Stimulated activated CD4-positive, alpha-beta T cell treated with anti-CD3 and anti-CD28 coated beads, TNF-alpha, amount 100 ng/mL, for 1 hour (primary cell): Measurements from ENCODE around the gene TENM3.

Experiments
- DNase-seq, 3 donors: peaks; one replicate each; pipeline ENCODE4 v3.0.0-alpha.2; 2020; ENCODE audit warnings: low read depth in 3 of 3, low spot score in 1 of 3

TENM3 gene

DNA sequence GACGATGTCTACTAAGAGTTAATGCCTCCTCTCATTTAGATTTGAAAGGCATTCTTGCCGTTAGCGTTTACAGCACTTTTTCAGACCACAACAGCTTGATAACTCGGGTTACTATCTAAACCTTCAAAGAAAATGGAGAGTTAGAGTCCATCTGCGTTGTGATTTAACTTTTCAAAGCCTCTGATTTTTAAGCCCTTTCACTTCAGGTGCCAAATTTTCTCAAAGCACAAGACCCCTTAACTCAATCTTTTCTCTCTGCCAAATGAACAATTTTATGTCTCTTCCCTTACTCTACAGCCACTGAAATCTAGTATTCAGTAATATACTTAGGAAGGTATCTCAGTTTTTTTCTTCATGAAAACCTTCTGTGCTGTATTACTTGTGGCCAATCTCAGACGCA is 310.5 kb downstream of the TENM3 start:
- DNase-seq, result no peak

GRCh38 chr4:182554736-182555135 is 311.5 kb downstream of the TENM3 start:
- DNase-seq, result no peak

- DNase-seq, result no peak
These were observed 312.8 kb downstream of the TENM3 start for GRCh38 chr4:182555997-182556418.

- no peak for DNase-seq
These were observed 313.4 kb downstream of the TENM3 start for GRCh38 chr4:182556580-182556979.

GRCh38 chr4:182560358-182560757 is 317.2 kb downstream of the TENM3 start:
- no peak for DNase-seq

DNA sequence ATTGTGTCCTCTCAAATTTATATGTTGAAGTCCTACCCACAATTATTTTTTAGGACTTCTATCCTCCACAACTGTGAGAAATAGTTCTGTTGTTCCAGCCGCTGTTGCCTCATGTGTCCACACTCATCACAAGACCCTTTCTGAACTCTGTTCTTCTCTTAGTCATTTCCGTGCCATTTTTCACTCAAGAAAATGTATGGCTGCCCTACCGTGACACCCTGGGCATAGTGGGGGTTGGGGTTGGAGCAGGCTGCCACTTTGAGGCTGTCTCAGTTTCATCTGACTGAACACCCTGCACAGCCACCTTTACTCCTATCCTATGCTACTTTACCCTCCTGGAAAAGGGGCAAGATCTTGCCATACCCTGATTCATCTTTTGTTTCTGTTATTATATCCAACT is 319.1 kb downstream of the TENM3 start:
- DNase-seq, result no peak

DNA sequence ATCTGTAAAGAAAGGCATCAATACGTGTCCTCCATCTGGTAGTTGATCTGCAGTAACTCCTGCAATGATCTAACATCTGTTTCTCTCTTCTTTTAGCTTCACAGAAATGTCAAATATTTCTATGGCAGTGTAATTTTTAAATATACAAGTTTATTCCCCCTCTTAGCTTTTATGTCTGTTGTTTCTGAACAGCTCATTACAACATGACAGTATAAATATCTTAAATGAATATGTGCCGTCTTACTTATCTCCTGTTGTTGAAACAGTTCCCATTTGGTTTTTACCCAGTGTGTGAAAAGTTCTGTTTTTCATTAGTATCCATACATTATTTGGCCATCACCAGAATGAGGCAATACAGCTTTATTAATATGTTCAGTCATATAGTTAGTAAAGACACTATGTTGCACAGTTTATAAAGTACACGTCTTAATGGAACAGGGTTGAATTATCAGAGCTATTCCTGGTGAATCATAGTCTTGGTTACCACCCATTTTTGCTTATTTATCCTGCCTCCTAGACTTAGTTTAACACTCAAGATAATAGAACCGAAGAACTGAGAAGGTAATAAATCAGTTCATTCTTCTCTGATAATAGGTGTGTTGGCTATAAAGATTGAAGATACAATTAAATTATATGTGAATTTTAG is 321.6 kb downstream of the TENM3 start:
- DNase-seq, result no peak

DNA sequence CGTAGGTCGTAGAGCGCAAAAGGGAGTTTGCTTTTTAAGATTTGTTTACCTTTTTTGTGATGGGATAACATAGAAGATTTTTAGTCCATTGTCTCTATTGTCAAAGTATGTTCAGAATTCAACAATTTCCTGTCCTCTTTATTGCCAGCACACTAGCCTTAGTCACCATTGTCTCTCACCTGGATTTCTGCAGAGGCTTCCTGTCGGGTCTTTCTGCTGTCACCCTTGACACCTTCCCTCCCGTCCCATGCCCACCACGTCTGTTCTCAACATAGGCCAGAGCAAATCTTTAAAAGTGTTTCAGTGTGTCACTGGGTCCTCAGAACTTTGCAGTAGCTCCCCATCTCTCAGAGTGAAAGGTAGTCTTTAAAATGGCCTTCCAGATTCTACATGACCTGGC is 323.9 kb downstream of the TENM3 start:
- no peak for DNase-seq

GRCh38 chr4:182569561-182569960 is 326.4 kb downstream of the TENM3 start:
- no peak for DNase-seq

GRCh38 chr4:182574706-182575105 is 331.5 kb downstream of the TENM3 start:
- DNase-seq, result no peak

- DNase-seq, result no peak
These were observed 332.0 kb downstream of the TENM3 start for GRCh38 chr4:182575225-182575624.

- no peak for DNase-seq
These were observed 333.5 kb downstream of the TENM3 start for GRCh38 chr4:182576601-182577289.

DNA sequence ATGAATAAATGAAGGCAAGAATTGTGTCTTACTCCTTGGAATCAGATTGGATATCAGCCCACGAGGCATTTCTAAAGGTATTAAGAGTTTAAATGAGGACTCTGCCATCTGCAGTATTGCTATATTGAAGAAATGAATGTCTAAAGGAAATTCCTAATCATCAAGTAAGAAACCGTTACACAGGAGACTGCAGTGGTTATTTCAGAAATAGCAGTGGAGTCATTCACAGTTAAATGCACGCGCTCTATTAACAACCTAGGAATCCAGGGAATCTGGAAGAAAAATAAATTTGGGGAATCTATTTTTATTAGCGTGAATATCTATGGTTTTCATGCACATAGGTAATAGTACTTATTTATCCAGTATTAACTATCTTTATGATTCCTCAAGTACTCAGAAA is 334.2 kb downstream of the TENM3 start:
- no peak for DNase-seq

GRCh38 chr4:182578402-182578801 is 335.2 kb downstream of the TENM3 start:
- no peak for DNase-seq

DNA sequence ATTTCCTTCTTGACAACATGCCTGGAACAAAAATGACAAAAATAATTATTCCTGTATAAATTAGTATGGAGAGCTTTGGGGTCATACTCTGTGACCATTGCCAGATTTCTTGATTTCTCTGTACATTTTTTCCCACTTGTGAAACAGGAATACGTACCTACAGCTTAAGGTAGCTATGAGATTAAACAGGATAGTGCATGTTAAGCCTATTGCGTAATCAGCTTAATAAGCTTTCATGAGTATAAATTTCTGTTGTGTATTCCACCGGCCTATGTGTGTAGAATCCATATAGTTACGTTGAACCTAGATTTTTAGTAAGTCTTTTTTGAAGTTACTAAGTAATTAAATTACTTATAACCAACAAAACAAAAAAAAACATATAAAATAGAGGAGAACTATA is 339.0 kb downstream of the TENM3 start:
- no peak for DNase-seq

DNA sequence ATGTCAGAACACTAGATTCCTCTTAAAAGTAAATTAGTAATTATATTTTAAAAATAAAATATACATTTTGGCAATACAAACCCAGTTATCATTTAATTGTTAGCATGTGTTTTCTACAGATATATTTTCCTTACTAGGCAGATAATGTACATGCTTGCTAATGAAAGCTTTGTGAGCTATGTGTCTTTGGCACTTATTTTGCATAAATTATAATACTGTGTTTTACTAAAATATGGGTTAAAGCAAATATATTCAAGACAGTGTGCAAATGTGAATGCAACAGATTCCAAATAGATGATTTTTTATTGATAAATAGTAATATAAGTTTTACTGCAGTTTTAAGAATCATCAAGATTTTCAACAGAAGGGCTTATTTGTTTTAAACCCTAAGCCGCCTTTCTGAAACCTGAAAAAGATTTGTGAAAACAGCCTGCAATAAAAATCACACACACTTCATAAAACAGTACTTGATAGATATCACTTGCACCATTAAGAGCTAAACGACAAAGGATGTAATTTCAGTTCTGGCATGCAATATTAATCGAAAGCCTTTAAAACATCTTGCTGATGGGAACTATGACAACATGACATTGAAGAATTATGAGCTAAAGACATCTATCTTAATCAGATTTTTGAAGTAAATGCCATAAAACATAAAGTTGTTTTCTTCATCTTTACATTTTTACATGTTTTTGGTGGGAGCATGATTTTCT is 340.7 kb downstream of the TENM3 start:
- DNase-seq, result no peak

GRCh38 chr4:182585321-182585720 is 342.1 kb downstream of the TENM3 start:
- DNase-seq, result no peak

DNA sequence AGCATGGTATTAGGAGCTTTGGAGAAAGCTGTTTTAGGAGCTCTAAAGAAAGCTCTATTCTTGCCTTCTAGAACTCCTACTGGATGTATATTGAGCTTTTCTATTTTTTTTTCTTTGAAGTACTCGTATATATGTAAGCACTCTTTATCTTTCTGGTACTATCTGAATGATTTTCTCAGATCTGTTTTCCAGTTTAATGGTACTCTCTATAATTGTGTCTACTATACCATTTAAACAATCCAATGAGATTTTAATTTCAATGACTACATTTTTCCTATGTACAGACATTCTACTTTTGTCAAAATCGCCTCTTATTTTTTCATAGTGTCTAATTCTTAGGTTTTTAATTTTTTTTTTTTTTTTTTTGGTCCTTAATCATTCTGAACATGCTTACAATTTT is 345.9 kb downstream of the TENM3 start:
- no peak for DNase-seq

- DNase-seq, result no peak
These were observed 350.2 kb downstream of the TENM3 start for GRCh38 chr4:182593402-182593801.

DNA sequence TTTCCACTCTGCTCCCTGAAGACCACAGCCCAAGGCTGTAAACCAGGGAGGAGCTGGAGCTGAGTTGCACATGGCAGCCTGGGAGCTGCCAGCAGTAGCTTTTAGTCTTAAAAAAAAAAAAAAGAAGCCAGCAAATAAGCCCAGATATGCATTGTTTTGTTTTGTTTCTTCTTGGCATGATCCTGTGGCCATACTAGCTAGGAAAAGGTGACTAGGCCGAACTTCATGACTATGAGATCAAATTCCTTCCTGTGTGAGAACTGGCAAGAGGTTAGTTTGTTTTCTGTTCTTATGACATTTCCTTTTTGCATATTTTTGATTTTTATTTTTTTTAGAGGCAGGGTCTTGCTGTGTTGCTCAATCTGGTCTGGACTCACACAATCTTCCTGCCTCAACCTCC is 350.7 kb downstream of the TENM3 start:
- no peak for DNase-seq

DNA sequence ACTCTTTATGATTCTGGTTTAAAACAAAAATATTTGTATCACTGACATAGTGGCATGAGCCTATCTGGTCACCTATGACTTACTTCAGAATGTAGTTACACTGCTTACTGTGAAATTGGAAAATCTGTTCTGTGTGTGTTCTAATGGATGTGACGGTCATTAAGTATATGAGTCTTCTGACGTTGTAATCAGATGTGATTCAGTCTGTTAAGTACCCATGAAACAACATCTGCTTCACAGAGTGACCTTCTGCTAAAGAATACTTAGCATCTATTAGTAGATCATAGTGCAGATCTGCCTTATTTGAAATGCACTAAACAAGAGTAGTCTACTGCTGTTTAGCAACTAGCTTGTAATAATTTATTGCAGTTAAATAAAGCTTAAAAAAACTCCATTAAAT is 356.9 kb downstream of the TENM3 start:
- no peak for DNase-seq

GRCh38 chr4:182600856-182601255 is 357.7 kb downstream of the TENM3 start:
- DNase-seq, result no peak
